Stimulated activated CD8-positive, alpha-beta memory T cell treated with anti-CD3 and anti-CD28 coated beads, Interleukin-2, amount 100 ng/mL, for 1 hour (primary cell): ENCODE measurements around the gene IFNAR1.

ENCODE experiments used
- DNase-seq, 2 donors: peaks; one replicate each; pipeline ENCODE4 v3.0.0-alpha.2; 2020; ENCODE audit warnings: low read depth in 2 of 2

IFNAR1 gene

GRCh38 chr21:33402001-33402979 lies 77.5 kb downstream of the IFNAR1 start:
- DNase-seq: no peak

- DNase-seq: peak in 1 of 2 donors; percentile 36
Observed at GRCh38 chr21:33403128-33403785, 78.5 kb downstream of the IFNAR1 start, which contains the start of gene IFNGR2. Gene IFNGR2 (plus strand): TSS chr21:33403413. CDS start chr21:33403544, 131 bp downstream.

- DNase-seq: no peak
Observed at GRCh38 chr21:33403786-33404585, 79.2 kb downstream of the IFNAR1 start.

GRCh38 chr21:33406493-33406892 lies 81.7 kb downstream of the IFNAR1 start:
- DNase-seq: no peak
